H9 (cell line): ENCODE measurements around the gene RSBN1L. TPM values are rescaled to one million over a fixed set of nuclear protein-coding genes. Genes with fewer than 3 reads are reported as not detected.

Experiments used
- DNase-seq: peaks from one replicate; pipeline ENCODE4 v3.0.0-alpha.2; 2017
- H2AFZ ChIP-seq: one replicate; pipeline ENCODE4 v1.6.1; 2013; ENCODE audit warnings: mild to moderate bottlenecking, low read length, control low read depth, moderate library complexity
- H2AK5ac ChIP-seq: 2 replicates; pipeline ENCODE4 v1.6.1; 2013; ENCODE audit warnings: low read length, control low read depth, mixed read lengths; ENCODE audit not compliant: insufficient read length
- H2BK120ac ChIP-seq: one replicate; pipeline ENCODE4 v1.6.1; 2013; ENCODE audit warnings: low read depth, mild to moderate bottlenecking, low read length, control low read depth, inconsistent platforms; ENCODE audit not compliant: poor library complexity, severe bottlenecking
- H2BK12ac ChIP-seq: 2 replicates; pipeline ENCODE4 v1.6.1; 2013; ENCODE audit warnings: low read length, control low read depth, mixed read lengths, low read depth; ENCODE audit not compliant: insufficient read length
- H2BK15ac ChIP-seq: 2 replicates; pipeline ENCODE4 v1.6.1; 2013; ENCODE audit warnings: low read depth, low read length, control low read depth
- H2BK20ac ChIP-seq: one replicate; pipeline ENCODE4 v1.6.1; 2013; ENCODE audit warnings: low read depth, mild to moderate bottlenecking, low read length, control low read depth, inconsistent platforms; ENCODE audit not compliant: poor library complexity, severe bottlenecking
- H2BK5ac ChIP-seq: 2 replicates; pipeline ENCODE4 v1.6.1; 2013; ENCODE audit warnings: low read length, control low read depth, mixed read lengths; ENCODE audit not compliant: insufficient read length
- H3K14ac ChIP-seq: 2 replicates; pipeline ENCODE4 v1.6.1; 2013; ENCODE audit warnings: low read length, control low read depth; ENCODE audit not compliant: insufficient read depth
- H3K18ac ChIP-seq: 2 replicates; pipeline ENCODE4 v1.6.1; 2013; ENCODE audit warnings: low read depth, mild to moderate bottlenecking, mixed read lengths, low read length, control low read depth; ENCODE audit not compliant: insufficient read length
- H3K23ac ChIP-seq: 2 replicates; pipeline ENCODE4 v1.6.1; 2013; ENCODE audit warnings: low read length, control low read depth, mixed read lengths, low read depth; ENCODE audit not compliant: insufficient read length
- H3K23me2 ChIP-seq: 2 replicates; pipeline ENCODE4 v1.6.1; 2013; ENCODE audit warnings: low read depth, mild to moderate bottlenecking, mixed read lengths, low read length, control low read depth; ENCODE audit not compliant: insufficient read length, poor library complexity, severe bottlenecking
- H3K27ac ChIP-seq: 2 replicates; pipeline ENCODE4 v1.5.1; 2013; ENCODE audit warnings: low read length, control low read depth, mixed read lengths, low read depth; ENCODE audit not compliant: insufficient read length
- H3K27me3 ChIP-seq: 2 replicates; pipeline ENCODE4 v1.6.1; 2013; ENCODE audit warnings: low read length, control low read depth, inconsistent platforms; ENCODE audit not compliant: insufficient read depth
- H3K4ac ChIP-seq: 2 replicates; pipeline ENCODE4 v1.6.1; 2013; ENCODE audit warnings: low read depth, mild to moderate bottlenecking, control low read depth, inconsistent platforms, low read length, moderate library complexity
- H3K4me1 ChIP-seq: 2 replicates; pipeline ENCODE4 v1.6.1; 2013; ENCODE audit warnings: low read length, control low read depth, inconsistent platforms; ENCODE audit not compliant: insufficient read depth
- H3K4me2 ChIP-seq: 2 replicates; pipeline ENCODE4 v1.6.1; 2013; ENCODE audit warnings: low read length, control low read depth, mixed read lengths; ENCODE audit not compliant: insufficient read length, insufficient read depth
- H3K56ac ChIP-seq: 2 replicates; pipeline ENCODE4 v1.6.1; 2013; ENCODE audit warnings: low read depth, mild to moderate bottlenecking, mixed read lengths, low read length, control low read depth; ENCODE audit not compliant: insufficient read length
- H3K79me1 ChIP-seq: 2 replicates; pipeline ENCODE4 v1.6.1; 2013; ENCODE audit warnings: low read depth, mild to moderate bottlenecking, moderate library complexity, low read length, control low read depth, inconsistent platforms; ENCODE audit not compliant: insufficient read depth, poor library complexity, severe bottlenecking
- H3K79me2 ChIP-seq: 2 replicates; pipeline ENCODE4 v1.6.1; 2013; ENCODE audit warnings: low read length, control low read depth, inconsistent platforms; ENCODE audit not compliant: insufficient read depth
- H3K9ac ChIP-seq: 2 replicates; pipeline ENCODE4 v1.6.1; 2013; ENCODE audit warnings: low read length, control low read depth, mixed read lengths; ENCODE audit not compliant: insufficient read length; ENCODE audit errors: extremely low read depth
- H3K9me3 ChIP-seq: one replicate; pipeline ENCODE4 v1.6.1; 2013; ENCODE audit warnings: low read depth, low read length, inconsistent platforms; ENCODE audit not compliant: control insufficient read depth
- H3T11ph ChIP-seq: one replicate; pipeline ENCODE4 v1.6.1; 2013; ENCODE audit warnings: mild to moderate bottlenecking, low read length, control low read depth, inconsistent platforms
- H4K20me1 ChIP-seq: one replicate; pipeline ENCODE4 v1.6.1; 2013; ENCODE audit not compliant: control insufficient read depth, insufficient read length, insufficient read depth
- H4K5ac ChIP-seq: 2 replicates; pipeline ENCODE4 v1.6.1; 2013; ENCODE audit warnings: low read depth, mild to moderate bottlenecking, mixed read lengths, low read length, control low read depth; ENCODE audit not compliant: insufficient read length
- H4K8ac ChIP-seq: replicated peaks from 2 replicates; pipeline ENCODE4 v1.6.1; 2013; ENCODE audit warnings: low read length, control low read depth, mixed read lengths, low read depth; ENCODE audit not compliant: insufficient read length
- H4K91ac ChIP-seq: 2 replicates; pipeline ENCODE4 v1.6.1; 2013; ENCODE audit warnings: low read depth, mild to moderate bottlenecking, moderate library complexity, mixed read lengths, low read length, control low read depth; ENCODE audit not compliant: insufficient read length
- H3K27ac Mint-ChIP-seq, 3 experiments: 2 replicates in 2 of 3; 3 replicates in 1 of 3; pipeline ENCODE4 v1.8.0; 2020 to 2021; ENCODE audit warnings: mixed read lengths in 3 of 3, mild to moderate bottlenecking in 1 of 3, moderate library complexity in 1 of 3
- H3K27me3 Mint-ChIP-seq: 2 replicates; pipeline ENCODE4 v1.8.0; 2021; ENCODE audit warnings: low read depth, mild to moderate bottlenecking, moderate library complexity, mixed read lengths
- H3K36me3 Mint-ChIP-seq, 3 experiments: 2 replicates in 2 of 3; 3 replicates in 1 of 3; pipeline ENCODE4 v1.8.0; 2020 to 2021; ENCODE audit warnings: low read depth in 3 of 3, mixed read lengths in 3 of 3; ENCODE audit not compliant: insufficient read depth in 1 of 3
- H3K4me1 Mint-ChIP-seq, 2 experiments: 2 replicates each; pipeline ENCODE4 v1.8.0; 2020; ENCODE audit warnings: mixed read lengths in 2 of 2
- H3K4me3 Mint-ChIP-seq, 2 experiments: 2 replicates in 1 of 2; 3 replicates in 1 of 2; pipeline ENCODE4 v1.8.0; 2020 to 2021; ENCODE audit warnings: mild to moderate bottlenecking in 2 of 2, mixed read lengths in 2 of 2, moderate library complexity in 1 of 2
- H3K9me3 Mint-ChIP-seq, 2 experiments: 2 replicates in 1 of 2; 3 replicates in 1 of 2; pipeline ENCODE4 v1.8.0; 2020; ENCODE audit warnings: mild to moderate bottlenecking in 2 of 2, mixed read lengths in 2 of 2, moderate library complexity in 1 of 2
- total RNA-seq: library from RNA; stranded (reverse); gene quantifications from 2 replicates; pipeline ENCODE4 v1.2.1, GENCODE V29; 2021
- TF ChIP-seq, protein P1 (sequence below): fragments of 200-600 bp; sonication (generic); conservative IDR thresholded peaks from 3 replicates; pipeline ENCODE4 v1.8.0; 2021; ENCODE audit warnings: antibody characterized with exemption, mild to moderate bottlenecking

Gene RSBN1L
- total RNA-seq, 1 experiment from 2014 or later = 20.6 TPM

DNA sequence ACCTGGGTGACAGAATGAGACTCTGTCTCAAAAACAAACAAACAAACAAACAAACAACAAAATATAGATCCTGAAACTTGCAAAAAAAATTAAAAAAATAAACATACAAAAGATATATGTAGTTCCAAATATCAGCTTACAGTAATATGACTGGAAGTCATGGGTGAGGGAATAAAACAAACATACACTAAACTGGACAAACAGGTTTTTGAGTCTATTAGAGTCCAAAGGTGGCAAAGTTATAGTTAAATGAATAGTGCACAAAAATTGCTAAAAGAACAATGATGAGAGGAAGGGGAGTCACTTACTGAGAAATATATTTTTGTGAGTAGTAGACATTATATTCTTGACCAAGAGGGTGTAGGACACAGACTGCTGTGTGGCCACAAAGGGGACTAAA is 16.7 kb upstream of the RSBN1L start:
- TF ChIP-seq, protein P1, sequence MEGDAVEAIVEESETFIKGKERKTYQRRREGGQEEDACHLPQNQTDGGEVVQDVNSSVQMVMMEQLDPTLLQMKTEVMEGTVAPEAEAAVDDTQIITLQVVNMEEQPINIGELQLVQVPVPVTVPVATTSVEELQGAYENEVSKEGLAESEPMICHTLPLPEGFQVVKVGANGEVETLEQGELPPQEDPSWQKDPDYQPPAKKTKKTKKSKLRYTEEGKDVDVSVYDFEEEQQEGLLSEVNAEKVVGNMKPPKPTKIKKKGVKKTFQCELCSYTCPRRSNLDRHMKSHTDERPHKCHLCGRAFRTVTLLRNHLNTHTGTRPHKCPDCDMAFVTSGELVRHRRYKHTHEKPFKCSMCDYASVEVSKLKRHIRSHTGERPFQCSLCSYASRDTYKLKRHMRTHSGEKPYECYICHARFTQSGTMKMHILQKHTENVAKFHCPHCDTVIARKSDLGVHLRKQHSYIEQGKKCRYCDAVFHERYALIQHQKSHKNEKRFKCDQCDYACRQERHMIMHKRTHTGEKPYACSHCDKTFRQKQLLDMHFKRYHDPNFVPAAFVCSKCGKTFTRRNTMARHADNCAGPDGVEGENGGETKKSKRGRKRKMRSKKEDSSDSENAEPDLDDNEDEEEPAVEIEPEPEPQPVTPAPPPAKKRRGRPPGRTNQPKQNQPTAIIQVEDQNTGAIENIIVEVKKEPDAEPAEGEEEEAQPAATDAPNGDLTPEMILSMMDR = no peak
- Histone ChIP-seq H3K18ac (no peak overlapping the region), H3K27me3 (no peaks in the 10 kb centered on the region)

More for the DNA sequence above, 16.7 kb upstream of the RSBN1L start:
- Histone ChIP-seq H2BK120ac (no peak overlapping the region), H3K79me1 (no peaks in the 10 kb centered on the region), H3K56ac (no peak overlapping the region), H2BK5ac (no peak overlapping the region), H3K79me2 (no peaks in the 10 kb centered on the region), H2BK12ac (no peak overlapping the region), H3K23me2 (no peaks in the 10 kb centered on the region), H2BK20ac (no peak overlapping the region), H4K20me1 (no peaks in the 10 kb centered on the region), H3K9ac (no peak overlapping the region), H3K23ac (no peak overlapping the region), H3K4me1 (no peaks in the 10 kb centered on the region), H4K91ac (no peak overlapping the region), H2AFZ (no peak overlapping the region), H3T11ph (no peak overlapping the region), H3K9me3 (no peaks in the 10 kb centered on the region), H2BK15ac (no peak overlapping the region), H2AK5ac (no peak overlapping the region), H3K4ac (no peak overlapping the region), H3K4me2 (no peak overlapping the region), H4K5ac (no peak overlapping the region), H3K14ac (no peak overlapping the region), H3K27ac (no peak overlapping the region), H4K8ac (no peak overlapping the region)
- no peak overlapping the region for H3K27ac Mint-ChIP-seq
- no peak overlapping the region for H3K4me3 Mint-ChIP-seq
- H3K36me3 Mint-ChIP-seq = peaks cover 10 to 23% (median 19%) of the 10 kb centered on the region in 3 experiments; a peak in 6 of 7 replicates
- peaks cover 7 to 11% of the 10 kb centered on the region in 2 experiments for H3K4me1 Mint-ChIP-seq
- no peaks in the 10 kb centered on the region for H3K9me3 Mint-ChIP-seq
- H3K27me3 Mint-ChIP-seq = no peaks in the 10 kb centered on the region
- no peak for DNase-seq
